Fibroblast of pulmonary artery (primary cell): Measurements from ENCODE around the gene UBXN2A.

ENCODE experiments used
- DNase-seq: peaks from one replicate; pipeline ENCODE4 v3.0.0-alpha.2; 2010; ENCODE audit warnings: low read depth
- H3K4me3 ChIP-seq: replicated peaks from 2 replicates; pipeline ENCODE4 v1.5.1; 2011; ENCODE audit warnings: low read depth, mild to moderate bottlenecking, control low read depth, low read length, moderate library complexity
- TF ChIP-seq, protein P1 (sequence below): IDR thresholded peaks from 2 replicates; pipeline ENCODE4 v1.5.1; 2011; ENCODE audit warnings: mild to moderate bottlenecking, control low read depth, low read length, inconsistent platforms; ENCODE audit errors: missing control alignments

The UBXN2A gene, protein sequence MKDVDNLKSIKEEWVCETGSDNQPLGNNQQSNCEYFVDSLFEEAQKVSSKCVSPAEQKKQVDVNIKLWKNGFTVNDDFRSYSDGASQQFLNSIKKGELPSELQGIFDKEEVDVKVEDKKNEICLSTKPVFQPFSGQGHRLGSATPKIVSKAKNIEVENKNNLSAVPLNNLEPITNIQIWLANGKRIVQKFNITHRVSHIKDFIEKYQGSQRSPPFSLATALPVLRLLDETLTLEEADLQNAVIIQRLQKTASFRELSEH

DNA sequence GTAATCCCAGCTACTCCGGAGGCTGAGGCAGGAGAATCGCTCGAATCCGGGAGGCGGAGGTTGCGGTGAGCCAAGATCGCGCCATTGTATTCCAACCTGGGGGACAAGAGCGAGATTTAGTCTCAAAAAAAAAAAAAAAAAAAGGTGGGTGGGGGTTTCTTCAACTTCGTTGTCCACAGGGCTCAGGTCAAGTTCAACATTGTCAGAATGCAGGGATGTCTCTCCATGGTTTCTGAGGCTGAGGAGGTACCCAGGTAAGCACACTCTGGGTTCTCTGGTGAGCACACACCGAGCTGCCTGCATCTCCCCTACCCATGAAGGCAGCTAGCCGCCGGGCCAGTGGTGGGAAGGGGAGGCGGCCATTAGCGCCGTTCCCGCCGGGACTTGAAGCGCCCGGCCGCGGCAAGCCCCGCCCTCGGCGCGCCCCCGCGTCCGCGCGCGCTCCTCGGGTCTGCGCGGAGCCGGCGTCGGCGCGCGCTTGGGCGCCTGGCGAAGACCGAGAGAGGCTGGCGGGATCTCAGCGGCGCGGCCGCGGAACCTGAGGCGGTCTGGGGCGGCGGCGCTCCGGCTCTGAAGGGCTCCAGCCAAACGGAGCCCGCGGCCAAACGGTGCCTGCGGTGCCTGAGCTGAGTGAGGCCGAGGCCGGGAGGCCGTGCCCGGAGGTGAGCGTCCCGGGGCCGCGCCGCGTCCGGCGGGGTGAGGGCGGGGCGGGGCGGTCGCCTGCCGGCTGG, at the start of gene UBXN2A:
UBXN2A (plus strand) TSS at position 477 of the 731 bp plus-strand sequence. CDS start 17,852 bp downstream, outside the sequence.
- peak within 1 kb of the TSS; percentile 81 for H3K4me3 ChIP-seq
- TF ChIP-seq, protein P1, sequence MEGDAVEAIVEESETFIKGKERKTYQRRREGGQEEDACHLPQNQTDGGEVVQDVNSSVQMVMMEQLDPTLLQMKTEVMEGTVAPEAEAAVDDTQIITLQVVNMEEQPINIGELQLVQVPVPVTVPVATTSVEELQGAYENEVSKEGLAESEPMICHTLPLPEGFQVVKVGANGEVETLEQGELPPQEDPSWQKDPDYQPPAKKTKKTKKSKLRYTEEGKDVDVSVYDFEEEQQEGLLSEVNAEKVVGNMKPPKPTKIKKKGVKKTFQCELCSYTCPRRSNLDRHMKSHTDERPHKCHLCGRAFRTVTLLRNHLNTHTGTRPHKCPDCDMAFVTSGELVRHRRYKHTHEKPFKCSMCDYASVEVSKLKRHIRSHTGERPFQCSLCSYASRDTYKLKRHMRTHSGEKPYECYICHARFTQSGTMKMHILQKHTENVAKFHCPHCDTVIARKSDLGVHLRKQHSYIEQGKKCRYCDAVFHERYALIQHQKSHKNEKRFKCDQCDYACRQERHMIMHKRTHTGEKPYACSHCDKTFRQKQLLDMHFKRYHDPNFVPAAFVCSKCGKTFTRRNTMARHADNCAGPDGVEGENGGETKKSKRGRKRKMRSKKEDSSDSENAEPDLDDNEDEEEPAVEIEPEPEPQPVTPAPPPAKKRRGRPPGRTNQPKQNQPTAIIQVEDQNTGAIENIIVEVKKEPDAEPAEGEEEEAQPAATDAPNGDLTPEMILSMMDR, result no peak
- peak; percentile 79 for DNase-seq

DNA sequence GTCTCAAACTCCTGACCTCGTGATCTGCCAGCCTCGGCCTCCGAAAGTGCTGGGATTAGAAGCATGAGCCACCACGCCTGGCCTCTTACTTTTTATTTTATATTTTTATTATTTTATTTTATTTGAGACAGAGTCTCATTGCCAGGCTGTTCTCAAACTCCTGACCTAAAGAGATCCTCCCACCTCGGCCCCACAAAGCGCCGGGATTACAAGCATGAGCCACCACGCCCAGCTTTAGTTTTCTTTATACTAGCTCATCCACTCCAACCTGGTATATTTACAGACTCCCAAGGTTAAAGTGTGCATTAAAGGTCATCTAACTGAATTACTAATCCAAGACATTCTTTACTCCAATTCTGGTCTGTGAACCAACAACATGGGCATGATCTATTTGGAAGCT, 40.1 kb upstream of the UBXN2A start:
- TF ChIP-seq, protein P1, result no peak
- H3K4me3 ChIP-seq, result no peak overlapping the region
- no peak for DNase-seq

DNA sequence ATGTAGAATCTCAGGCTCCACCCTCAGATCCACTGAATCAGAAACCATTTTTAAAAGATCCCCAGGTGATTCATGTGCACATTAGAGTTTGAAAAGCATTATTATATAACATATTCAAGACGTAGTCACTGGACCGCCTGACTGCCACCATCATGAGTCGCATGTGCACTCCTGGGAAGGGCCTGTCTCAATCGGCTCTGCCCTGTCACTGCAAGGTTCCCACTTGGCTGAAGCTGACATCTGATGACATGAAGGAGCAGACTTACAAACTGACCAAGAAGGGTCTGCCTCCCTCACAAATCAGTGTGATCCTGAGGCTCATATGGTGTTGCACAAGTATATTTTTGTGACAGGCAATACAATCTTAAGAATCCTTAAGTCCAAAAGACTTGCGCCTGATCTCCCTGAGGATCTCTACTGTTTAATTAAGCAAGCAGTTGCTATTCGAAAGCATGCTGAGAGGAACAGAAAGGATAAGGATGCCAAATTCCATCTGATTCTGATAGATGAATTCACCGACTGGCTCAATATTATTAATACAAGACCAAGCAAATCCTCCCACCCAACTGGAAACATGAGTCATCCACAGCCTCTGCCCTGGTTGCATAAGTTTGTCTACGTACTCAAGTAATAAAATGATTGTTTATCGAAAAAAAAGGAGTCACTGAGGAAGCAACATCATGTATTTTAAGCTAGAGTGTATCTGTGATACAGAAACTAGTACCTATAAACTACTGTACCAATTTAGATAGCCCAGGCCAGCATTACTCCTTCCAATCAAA, 39.5 kb upstream of the UBXN2A start:
- TF ChIP-seq, protein P1, result no peak
- peak; percentile 89 for DNase-seq
- H3K4me3 ChIP-seq, result no peak overlapping the region

DNA sequence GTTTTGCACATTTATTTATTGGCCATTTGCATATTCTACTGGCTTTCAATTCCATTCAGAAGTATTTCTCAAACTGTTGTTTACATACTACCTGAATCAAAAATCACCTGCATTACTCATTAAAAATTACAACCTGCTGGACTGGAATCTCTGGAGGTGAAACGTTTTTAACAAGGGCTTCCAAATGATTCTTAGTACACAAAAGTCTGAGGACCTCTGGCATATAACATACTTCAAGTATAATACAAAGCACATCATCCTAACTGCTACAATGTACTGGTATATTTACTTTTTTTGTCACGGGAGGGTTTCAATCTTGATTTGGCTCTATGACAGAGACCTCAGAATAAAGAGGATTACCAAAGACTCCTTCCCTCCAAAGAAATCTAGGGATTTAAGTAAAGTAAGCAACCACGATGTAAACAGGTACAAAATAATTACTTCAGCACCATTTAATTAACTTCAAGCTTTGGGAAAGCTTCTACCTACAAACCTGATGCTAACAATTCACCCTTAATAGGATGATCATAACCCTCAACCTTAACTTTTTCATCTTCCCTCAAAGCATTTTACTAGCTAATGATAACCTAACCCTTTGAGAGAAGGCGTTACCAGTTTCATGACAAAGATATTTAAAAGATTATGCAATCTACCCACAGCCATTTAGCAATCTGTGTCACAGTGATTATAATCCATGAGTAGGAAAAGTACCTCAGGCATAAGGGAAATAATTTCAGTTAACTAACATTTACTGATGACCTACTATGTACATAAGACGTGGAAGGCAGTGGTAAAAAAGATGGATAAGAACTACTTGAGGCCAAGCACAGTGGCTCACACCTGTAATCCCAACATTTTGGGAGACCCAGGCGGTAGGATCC, 38.1 kb upstream of the UBXN2A start:
- H3K4me3 ChIP-seq, result no peak overlapping the region
- TF ChIP-seq, protein P1, result no peak
- peak; percentile 30 for DNase-seq

DNA sequence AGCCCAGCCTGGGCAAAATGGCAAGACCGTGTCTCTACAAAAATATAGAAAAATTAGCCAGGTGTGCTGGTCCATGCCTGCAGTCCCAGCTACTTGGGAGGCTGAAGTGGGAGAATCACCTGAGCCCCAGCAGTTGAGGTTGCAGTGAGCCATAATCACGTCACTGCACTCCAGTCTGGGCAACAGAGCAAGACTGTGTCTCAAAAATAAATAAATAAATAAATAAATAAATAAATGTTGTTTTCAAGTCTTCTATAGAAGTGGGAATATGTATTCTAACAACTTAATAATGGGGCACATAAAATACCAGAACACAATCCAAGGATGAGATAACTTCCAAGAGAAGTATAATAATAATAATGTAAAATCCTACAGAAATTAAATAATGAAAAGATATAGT, 37.2 kb upstream of the UBXN2A start:
- TF ChIP-seq, protein P1, result no peak
- DNase-seq, result no peak
- H3K4me3 ChIP-seq, result no peak overlapping the region

DNA sequence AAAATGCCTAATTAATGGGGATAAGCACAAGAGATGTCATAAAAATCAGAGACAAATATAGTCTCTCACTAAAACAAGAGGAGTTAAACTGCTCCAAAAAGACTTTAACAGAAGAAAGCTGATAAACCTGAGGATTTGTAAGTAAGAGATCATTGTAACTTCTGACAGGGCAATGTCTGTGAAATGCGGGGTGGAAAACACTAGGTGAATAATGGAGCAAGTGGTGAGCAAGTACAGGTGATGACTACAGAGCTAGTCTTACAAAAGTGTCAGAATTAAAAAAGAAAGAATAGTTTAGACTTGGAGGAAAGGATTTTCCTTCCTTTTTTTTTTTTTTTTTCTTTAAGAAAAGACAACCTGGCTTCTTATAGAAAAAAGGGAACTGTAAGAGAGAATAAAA, 36.0 kb upstream of the UBXN2A start:
- H3K4me3 ChIP-seq, result no peak overlapping the region
- no peak for DNase-seq
- TF ChIP-seq, protein P1, result no peak
